WERI-Rb-1 (cell line): ENCODE results near the gene PKIB.
A peak's percentile ranks its signal among the peaks of the same experiment; 100 is the strongest.

Experiments
- DNase-seq: peaks from one replicate; pipeline ENCODE4 v3.0.0-alpha.2; 2020
- H3K27ac ChIP-seq: fragments of 250-450 bp; sonication (Bioruptor Pico); 2 replicates; pipeline ENCODE4 v1.5.1; 2020; ENCODE audit warnings: mild to moderate bottlenecking, moderate library complexity
- H3K27me3 ChIP-seq: fragments of 250-450 bp; sonication (Bioruptor Pico); 2 replicates; pipeline ENCODE4 v1.5.1; 2021; ENCODE audit warnings: mild to moderate bottlenecking, low read depth, moderate library complexity; ENCODE audit not compliant: insufficient read depth, severe bottlenecking
- H3K36me3 ChIP-seq: fragments of 250-450 bp; sonication (Bioruptor Pico); 2 replicates; pipeline ENCODE4 v1.5.1; 2020; ENCODE audit warnings: mild to moderate bottlenecking, moderate library complexity
- H3K4me3 ChIP-seq: 2 replicates; pipeline ENCODE4 v1.5.1; 2011; ENCODE audit warnings: low read depth, mild to moderate bottlenecking, control low read depth, low read length
- H3K9me3 ChIP-seq: fragments of 250-450 bp; sonication (Bioruptor Pico); 2 replicates; pipeline ENCODE4 v1.5.1; 2021; ENCODE audit warnings: mild to moderate bottlenecking, moderate library complexity; ENCODE audit not compliant: severe bottlenecking
- CTCF ChIP-seq: IDR thresholded peaks from 2 replicates; pipeline ENCODE4 v1.5.1; 2011; ENCODE audit warnings: low read depth, mild to moderate bottlenecking, control low read depth, inconsistent platforms, low read length

PKIB gene

GRCh38 chr6:122718616-122719015, 108.4 kb downstream of the PKIB start:
- Histone ChIP-seq H3K4me3 (no peak overlapping the region), H3K36me3 (peaks cover 11% of the 10 kb centered on the region), H3K27me3 (no peaks in the 10 kb centered on the region), H3K9me3 (no peaks in the 10 kb centered on the region), H3K27ac (peak overlapping the region; percentile 85)
- DNase-seq = no peak
- TF ChIP-seq CTCF = no peak

- DNase-seq = no peak
- Histone ChIP-seq H3K27me3 (no peaks in the 10 kb centered on the region), H3K9me3 (no peaks in the 10 kb centered on the region), H3K4me3 (no peak overlapping the region), H3K27ac (no peak overlapping the region; the same call in 1 of the 2 replicates), H3K36me3 (peaks cover 11% of the 10 kb centered on the region)
- TF ChIP-seq CTCF = no peak
Measured at GRCh38 chr6:122719176-122719575, 109.0 kb downstream of the PKIB start.

- Histone ChIP-seq H3K36me3 (peaks cover 19% of the 10 kb centered on the region), H3K27ac (no peak overlapping the region), H3K9me3 (no peaks in the 10 kb centered on the region), H3K4me3 (no peak overlapping the region), H3K27me3 (no peaks in the 10 kb centered on the region)
- TF ChIP-seq CTCF = no peak
- no peak for DNase-seq
Measured at GRCh38 chr6:122722746-122723145, 112.5 kb downstream of the PKIB start.

GRCh38 chr6:122726649-122727048, 116.4 kb downstream of the PKIB start:
- H3K36me3 ChIP-seq = peaks cover 13% of the 10 kb centered on the region
- DNase-seq = peak; percentile 93
- no peaks in the 10 kb centered on the region for H3K9me3 ChIP-seq
- no peak overlapping the region for H3K4me3 ChIP-seq
- TF ChIP-seq CTCF = peak; percentile 60
- H3K27me3 ChIP-seq = no peaks in the 10 kb centered on the region
- H3K27ac ChIP-seq = no peak overlapping the region

- DNase-seq = no peak
- H3K27ac ChIP-seq = no peak overlapping the region; the same call in 1 of the 2 replicates
- no peak overlapping the region for H3K4me3 ChIP-seq
- H3K27me3 ChIP-seq = no peaks in the 10 kb centered on the region
- TF ChIP-seq CTCF = no peak
- no peaks in the 10 kb centered on the region for H3K9me3 ChIP-seq
- H3K36me3 ChIP-seq = peaks cover 13% of the 10 kb centered on the region
Measured at GRCh38 chr6:122727244-122727643, 117.0 kb downstream of the PKIB start.

- DNase-seq = no peak
- Histone ChIP-seq H3K36me3 (peaks cover 4% of the 10 kb centered on the region), H3K27me3 (no peaks in the 10 kb centered on the region), H3K4me3 (no peak overlapping the region), H3K9me3 (no peaks in the 10 kb centered on the region), H3K27ac (no peak overlapping the region)
- TF ChIP-seq CTCF = no peak
Measured at GRCh38 chr6:122730334-122730733, 120.1 kb downstream of the PKIB start.
